SK-N-MC (cell line): Measurements from ENCODE around the gene ENO2.

Experiments
- EZH2 ChIP-seq: fragments of 200-600 bp; sonication (generic); IDR thresholded peaks from one replicate; pipeline ENCODE4 v1.6.1; 2017; ENCODE audit warnings: antibody characterized with exemption
- FOXP2 ChIP-seq: optimal IDR thresholded peaks from 2 replicates; pipeline ENCODE3; 2011; ENCODE audit warnings: mild to moderate bottlenecking, moderate library complexity; ENCODE audit not compliant: insufficient read depth; ENCODE audit errors: extremely low read length, control extremely low read depth
- POLR2AphosphoS5 ChIP-seq: IDR thresholded peaks from 2 replicates; pipeline ENCODE4 v1.6.1; 2012; ENCODE audit warnings: mild to moderate bottlenecking, low read depth, low read length, borderline replicate concordance

DNA sequence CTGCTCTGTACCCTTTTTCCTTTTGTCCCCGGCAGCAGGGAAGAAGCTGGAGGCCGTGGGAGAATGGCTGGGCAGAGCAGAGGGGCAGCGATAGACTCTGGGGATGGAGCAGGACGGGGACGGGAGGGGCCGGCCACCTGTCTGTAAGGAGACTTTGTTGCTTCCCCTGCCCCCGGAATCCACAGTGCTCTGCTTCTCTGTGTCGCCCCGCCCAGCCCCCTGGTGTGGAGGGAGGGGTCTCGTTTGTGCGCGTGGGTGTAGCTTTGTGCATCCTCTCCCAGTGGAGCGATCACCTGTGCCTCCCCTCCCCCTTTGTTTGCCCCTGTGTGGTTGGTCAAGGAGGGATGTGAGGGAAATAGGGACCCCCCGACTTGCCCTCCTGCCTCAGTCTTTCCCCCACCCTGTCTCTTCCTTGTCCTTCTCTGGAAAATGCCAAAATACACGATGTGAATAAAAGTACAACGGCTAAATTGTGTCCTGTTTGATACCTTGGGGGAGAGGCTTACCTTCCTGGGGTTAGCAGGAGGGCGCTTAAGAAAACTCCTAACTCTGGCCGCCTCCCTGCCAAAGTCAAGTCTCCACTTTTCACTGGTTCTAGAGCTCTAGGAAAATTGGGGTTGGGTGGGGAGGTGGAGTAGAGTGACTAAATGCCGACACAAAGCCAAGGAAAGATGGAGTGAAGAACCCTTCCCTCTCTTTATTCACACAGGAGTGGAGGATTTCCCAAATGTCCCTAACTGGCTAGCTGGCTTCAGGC lies 48.0 kb upstream of the ENO2 start:
- TF ChIP-seq EZH2 (no peak), POLR2AphosphoS5 (no peak), FOXP2 (no peak)
